ENCODE data around the gene CDKAL1. TPM values are rescaled to one million over a fixed set of nuclear protein-coding genes. Genes with fewer than 3 reads are reported as not detected.
A peak's percentile ranks its signal among the peaks of the same experiment; 100 is the strongest.

The CDKAL1 gene
- total and polyA plus RNA-seq, 8 donors, result 3.4 to 36.7 (median 10.4) TPM

GRCh38 chr6:20810727-20811108, 276.5 kb downstream of the CDKAL1 start:
- no peak overlapping the region for H3K27ac ChIP-seq
- H3K36me3 ChIP-seq, result peaks cover 0 to 8% (median 0%) of the 10 kb centered on the region in 4 donors
- intact Hi-C loops (cut with DNase I; ENCODE audit: low total_unique reads), result no loop called here
- no peak overlapping the region for H3K4me3 ChIP-seq
- no peak for TF ChIP-seq CTCF (IDR thresholded peaks at IDR 0.05)
- no peak for TF ChIP-seq EP300 (IDR thresholded peaks at IDR 0.05)
- TF ChIP-seq POLR2A (IDR thresholded peaks at IDR 0.05), result no peak
- TF ChIP-seq POLR2AphosphoS5 (IDR thresholded peaks at IDR 0.05), result no peak
- no peak for DNase-seq
- H3K27me3 ChIP-seq, result no peaks in the 10 kb centered on the region
- H3K4me1 ChIP-seq, result peaks cover 7 to 26% (median 15%) of the 10 kb centered on the region in 4 donors
- H3K9me3 ChIP-seq, result peaks cover 0 to 16% (median 8%) of the 10 kb centered on the region in 4 donors
- 38 to 57% (median 50%) methylated on average over 3 of the region's 3 CpGs for WGBS, 5 donors

GRCh38 chr6:20811109-20811761, 277.0 kb downstream of the CDKAL1 start:
- peak in 1 of 2 donors; percentile 74 for DNase-seq
- Histone ChIP-seq H3K9me3 (peaks cover 0 to 13% (median 5%) of the 10 kb centered on the region in 4 donors), H3K27me3 (no peaks in the 10 kb centered on the region), H3K27ac (no peak overlapping the region), H3K4me3 (no peak overlapping the region), H3K4me1 (peaks cover 7 to 26% (median 15%) of the 10 kb centered on the region in 4 donors), H3K36me3 (peaks cover 0 to 2% (median 0%) of the 10 kb centered on the region in 4 donors)
- no peak for TF ChIP-seq POLR2A (IDR thresholded peaks at IDR 0.05)
- whole genome bisulfite sequencing, 5 donors, result 26 to 30% (median 28%) methylated on average over 6 of the region's 6 CpGs
- intact Hi-C loops (cut with DNase I; ENCODE audit: low total_unique reads), result no loop called here

- Histone ChIP-seq H3K4me1 (peaks cover 7 to 26% (median 15%) of the 10 kb centered on the region in 4 donors), H3K4me3 (no peak overlapping the region), H3K36me3 (no peaks in the 10 kb centered on the region), H3K9me3 (no peaks in the 10 kb centered on the region), H3K27me3 (no peaks in the 10 kb centered on the region), H3K27ac (no peak overlapping the region)
- WGBS, 5 donors, result 68 to 84% (median 74%) methylated on average over 2 of the region's 2 CpGs
- intact Hi-C loops (cut with DNase I; ENCODE audit: low total_unique reads), result no loop called here
- TF ChIP-seq CTCF (IDR thresholded peaks at IDR 0.05) (no peak), POLR2AphosphoS5 (IDR thresholded peaks at IDR 0.05) (no peak), POLR2A (IDR thresholded peaks at IDR 0.05) (no peak), EP300 (IDR thresholded peaks at IDR 0.05) (no peak)
- DNase-seq, result no peak
Measured at GRCh38 chr6:20812776-20813175, 278.5 kb downstream of the CDKAL1 start.

- Histone ChIP-seq H3K27ac (no peak overlapping the region), H3K36me3 (no peaks in the 10 kb centered on the region), H3K9me3 (no peaks in the 10 kb centered on the region), H3K4me3 (no peak overlapping the region), H3K4me1 (peaks cover 7 to 19% (median 12%) of the 10 kb centered on the region in 4 donors), H3K27me3 (no peaks in the 10 kb centered on the region)
- DNase-seq, result no peak
- intact Hi-C loops (cut with DNase I; ENCODE audit: low total_unique reads), result no loop called here
- no peak for TF ChIP-seq POLR2A (IDR thresholded peaks at IDR 0.05)
- no peak for TF ChIP-seq CTCF (IDR thresholded peaks at IDR 0.05)
- TF ChIP-seq EP300 (IDR thresholded peaks at IDR 0.05), result no peak
- TF ChIP-seq POLR2AphosphoS5 (IDR thresholded peaks at IDR 0.05), result no peak
- WGBS, 5 donors, result 93 to 98% (median 97%) methylated on average over 4 of the region's 4 CpGs
Measured at GRCh38 chr6:20814494-20814893, 280.2 kb downstream of the CDKAL1 start.

- intact Hi-C loops (cut with DNase I; ENCODE audit: low total_unique reads), result no loop called here
- peaks cover 2 to 13% (median 7%) of the 10 kb centered on the region in 4 donors for H3K4me1 ChIP-seq
- no peaks in the 10 kb centered on the region for H3K36me3 ChIP-seq
- H3K4me3 ChIP-seq, result no peak overlapping the region
- H3K9me3 ChIP-seq, result no peaks in the 10 kb centered on the region
- no peak overlapping the region for H3K27ac ChIP-seq
- no peaks in the 10 kb centered on the region for H3K27me3 ChIP-seq
- 95 to 100% methylated on average over 1 of the region's 1 CpG; no CpG with 5 or more reads in 3 of the 5 donors for WGBS, 5 donors
- no peak for DNase-seq
- TF ChIP-seq POLR2A (IDR thresholded peaks at IDR 0.05), result no peak
- no peak for TF ChIP-seq CTCF (IDR thresholded peaks at IDR 0.05)
- no peak for TF ChIP-seq EP300 (IDR thresholded peaks at IDR 0.05)
- no peak for TF ChIP-seq POLR2AphosphoS5 (IDR thresholded peaks at IDR 0.05)
Measured at GRCh38 chr6:20816126-20816525, 281.9 kb downstream of the CDKAL1 start.
